HCT116 (cell line): ENCODE measurements around the gene THBS1. TPM values are rescaled to one million over a fixed set of nuclear protein-coding genes. Genes with fewer than 3 reads are reported as not detected.

Source experiments
- ATAC-seq: fragments of 200-7000 bp; cut with Tn5 transposase; 2 replicates; pipeline ENCODE4 v1.9.1; 2020; ENCODE audit warnings: mild to moderate bottlenecking, moderate library complexity
- BruUV-seq: library from RNA; stranded (reverse); fragments of 400-500 nt; replicated peaks from 2 replicates; lab custom pipeline; 2021; lab: Mats Ljungman, UMichigan
- CTCF ChIA-PET: fragments of 300-600 bp; sonication (Branson Sonifier 250); formaldehyde crosslinking; loops from one replicate; lab custom pipeline; 2021; ENCODE audit warnings: antibody characterized with exemption; lab: Charles Lee
- POLR2A ChIA-PET: fragments of 300-600, 350-600 bp; sonication (Branson Sonifier 250); formaldehyde crosslinking; loops from one replicate; lab custom pipeline; 2021; ENCODE audit warnings: antibody characterized with exemption; lab: Charles Lee
- RAD21 ChIA-PET, 2 experiments: fragments of 300-600 bp; sonication (Branson Sonifier 250); formaldehyde crosslinking; loops; one replicate each; lab custom pipeline; 2023; ENCODE audit warnings: low total read pairs in 2 of 2; ENCODE audit not compliant: uncharacterized antibody in 2 of 2, unreplicated experiment in 2 of 2, low non-redundant PET in 1 of 2; lab: Charles Lee
- DNase-seq: peaks from one replicate; pipeline ENCODE4 v3.0.0-alpha.2; 2010; ENCODE audit warnings: low read depth, low spot score
- H2AFZ ChIP-seq: fragments of 200-600 bp; shearing (Covaris generic), sonication (generic); 2 replicates; pipeline ENCODE4 v1.6.1; 2017; ENCODE audit warnings: low read depth, mixed run types, mixed read lengths, antibody characterized with exemption, low read length; ENCODE audit not compliant: poor library complexity, severe bottlenecking
- H3K27ac ChIP-seq: 2 replicates; pipeline ENCODE4 v1.5.1; 2012; ENCODE audit warnings: low read depth, low read length
- H3K27me3 ChIP-seq: fragments of 200-600 bp; sonication (generic); 2 replicates; pipeline ENCODE4 v1.6.1; 2016; ENCODE audit warnings: mixed run types, low read length, mixed read lengths; ENCODE audit not compliant: insufficient read depth
- H3K36me3 ChIP-seq, 2 experiments: fragments of 200-500 bp in 1 of 2; fragments of 200-600 bp in 1 of 2; sonication (Bioruptor generic) in 1 of 2; sonication (generic) in 1 of 2; 2 replicates each; pipeline versions ENCODE4 v1.5.1 to v1.6.1; 2014 to 2016; ENCODE audit warnings: low read length in 2 of 2, inconsistent platforms in 1 of 2, mixed read lengths in 1 of 2, mixed run types in 1 of 2; ENCODE audit not compliant: insufficient read depth in 2 of 2, control insufficient read depth in 1 of 2
- H3K4me1 ChIP-seq, 2 experiments: fragments of 200-600 bp in 1 of 2; sonication (generic) in 1 of 2; 2 replicates each; pipeline versions ENCODE4 v1.5.1 to v1.6.1; 2012 to 2017; ENCODE audit warnings: low read length in 2 of 2, inconsistent platforms in 1 of 2, mild to moderate bottlenecking in 1 of 2, mixed read lengths in 1 of 2, mixed run types in 1 of 2, moderate library complexity in 1 of 2; ENCODE audit not compliant: insufficient read depth in 2 of 2, control insufficient read depth in 1 of 2
- H3K4me2 ChIP-seq: fragments of 200-600 bp; sonication (generic); 2 replicates; pipeline ENCODE4 v1.6.1; 2017; ENCODE audit warnings: mixed run types, low read length, mixed read lengths
- H3K4me3 ChIP-seq, 2 experiments: fragments of 200-600 bp in 1 of 2; sonication (generic) in 1 of 2; replicated peaks in 1 of 2; 2 replicates each; pipeline ENCODE4 v1.5.1; 2011 to 2016; ENCODE audit warnings: low read length in 2 of 2, control low read depth in 1 of 2, low read depth in 1 of 2, mild to moderate bottlenecking in 1 of 2, mixed read lengths in 1 of 2, mixed run types in 1 of 2
- H3K79me2 ChIP-seq: fragments of 200-600 bp; sonication (generic); 2 replicates; pipeline ENCODE4 v1.6.1; 2017; ENCODE audit warnings: mild to moderate bottlenecking, mixed run types, low read length, moderate library complexity, mixed read lengths; ENCODE audit not compliant: insufficient read depth
- H3K9ac ChIP-seq: fragments of 200-600 bp; sonication (generic); 2 replicates; pipeline ENCODE4 v1.6.1; 2016; ENCODE audit warnings: low read length, mixed read lengths
- H3K9me2 ChIP-seq: fragments of 200-600 bp; sonication (generic), shearing (Covaris generic); 2 replicates; pipeline ENCODE4 v1.6.1; 2017; ENCODE audit warnings: mixed run types, mild to moderate bottlenecking, moderate library complexity; ENCODE audit not compliant: insufficient read depth
- H3K9me3 ChIP-seq, 2 experiments: fragments of 200-500 bp in 1 of 2; fragments of 200-600 bp in 1 of 2; sonication (Bioruptor generic) in 1 of 2; sonication (generic) in 1 of 2; 2 replicates each; pipeline ENCODE4 v1.6.1; 2014 to 2017; ENCODE audit warnings: low read length in 2 of 2, mixed read lengths in 2 of 2, inconsistent platforms in 1 of 2, low read depth in 1 of 2, mild to moderate bottlenecking in 1 of 2, mixed run types in 1 of 2, moderate library complexity in 1 of 2; ENCODE audit not compliant: control insufficient read depth in 1 of 2, insufficient read depth in 1 of 2
- H4K20me1 ChIP-seq: fragments of 200-600 bp; sonication (generic), shearing (Covaris generic); 2 replicates; pipeline ENCODE4 v1.6.1; 2017; ENCODE audit warnings: mixed run types, mild to moderate bottlenecking, moderate library complexity; ENCODE audit not compliant: insufficient read depth
- CBX3 ChIP-seq: IDR thresholded peaks from 2 replicates; pipeline ENCODE4 v1.6.1; 2012; ENCODE audit warnings: low read depth
- EZH2phosphoT487 ChIP-seq: fragments of 200-600 bp; IDR thresholded peaks from 2 replicates; pipeline ENCODE4 v1.6.1; 2018; ENCODE audit warnings: antibody characterized with exemption, borderline replicate concordance
- MAX ChIP-seq: IDR thresholded peaks from 2 replicates; pipeline ENCODE4 v1.6.1; 2012
- ZFX ChIP-seq: fragments of 450-650 bp; IDR thresholded peaks from 2 replicates; pipeline ENCODE4 v1.6.1; 2017
- intact Hi-C: fragments of 100-400 bp; cut with micrococcal nuclease; formaldehyde crosslinking; loops from 2 replicates; pipeline ENCODE4 v1.10.0; 2022
- total RNA-seq: library from RNA; stranded (reverse); gene quantifications from one replicate; pipeline ENCODE4 v1.2.1, GENCODE V29; 2021; ENCODE audit not compliant: unreplicated experiment

The THBS1 gene
- total RNA-seq, 1 experiment from 2014 or later, result 6.3 TPM

GRCh38 chr15:39585871-39586301 is 5.0 kb downstream of the THBS1 start:
- H3K79me2 ChIP-seq, result no peaks in the 10 kb centered on the region
- H3K4me1 ChIP-seq, result peaks cover 5 to 11% of the 10 kb centered on the region in 2 experiments; a peak in 3 of 4 replicates
- no peaks in the 10 kb centered on the region for H4K20me1 ChIP-seq
- H3K9ac ChIP-seq, result no peak overlapping the region
- no peak overlapping the region for H2AFZ ChIP-seq
- no peak overlapping the region for H3K4me2 ChIP-seq
- ChIA-PET POLR2A (no interaction called here), CTCF (interaction anchor here (1.1 kb wide), 1 partner anchor 171 kb away, joined by 3 read pairs; no protein-coding TSS in a partner anchor)
- no peak overlapping the region for H3K27ac ChIP-seq
- H3K36me3 ChIP-seq, result peaks cover 3 to 30% of the 10 kb centered on the region in 2 experiments; a peak in 2 of 4 replicates
- intact Hi-C loops, result no loop called here
- BruUV-seq, result no TSS peak
- no peak for TF ChIP-seq MAX
- TF ChIP-seq, all 23 proteins: peak for 0
- DNase-seq (no peak), ATAC-seq (no peak)
- no peak overlapping the region for H3K4me3 ChIP-seq
- no peaks in the 10 kb centered on the region for H3K9me3 ChIP-seq
- RAD21 ChIA-PET, result no interaction called here
- no peaks in the 10 kb centered on the region for H3K27me3 ChIP-seq
- no peaks in the 10 kb centered on the region for H3K9me2 ChIP-seq

- CTCF ChIA-PET, result interaction anchor here (1.1 kb wide), 1 partner anchor 170 kb away, joined by 3 read pairs; no protein-coding TSS in a partner anchor
- H3K9me2 ChIP-seq, result no peaks in the 10 kb centered on the region
- H3K9ac ChIP-seq, result no peak overlapping the region
- no peaks in the 10 kb centered on the region for H3K27me3 ChIP-seq
- no peak overlapping the region for H3K4me2 ChIP-seq
- no peak for ATAC-seq
- no peak overlapping the region for H2AFZ ChIP-seq
- H3K4me3 ChIP-seq, result no peak overlapping the region
- peaks cover 7 to 37% of the 10 kb centered on the region in 2 experiments; a peak in 2 of 4 replicates for H3K36me3 ChIP-seq
- BruUV-seq, result no TSS peak
- intact Hi-C loops, result no loop called here
- no peak for DNase-seq
- no peak overlapping the region for H3K27ac ChIP-seq
- RAD21 ChIA-PET, result no interaction called here
- no peak for TF ChIP-seq CBX3
- no peak for TF ChIP-seq EZH2phosphoT487
- no peak for TF ChIP-seq ZFX
- peaks cover 5 to 6% of the 10 kb centered on the region in 2 experiments; a peak in 3 of 4 replicates for H3K4me1 ChIP-seq
- H3K9me3 ChIP-seq, result no peaks in the 10 kb centered on the region
- no peaks in the 10 kb centered on the region for H3K79me2 ChIP-seq
- no peaks in the 10 kb centered on the region for H4K20me1 ChIP-seq
- POLR2A ChIA-PET, result no interaction called here
These were observed 5.7 kb downstream of the THBS1 start for GRCh38 chr15:39586387-39587095.
